Heart right ventricle (tissue), 16 donors: ENCODE results near the gene NPIPA7. TPM values are rescaled to one million over a fixed set of nuclear protein-coding genes. Genes with fewer than 3 reads are reported as not detected.
A peak's percentile ranks its signal among the peaks of the same experiment; 100 is the strongest.
"Not testable (repeated sequence)": the region's sequence is repeated elsewhere in the genome, so short reads cannot be mapped to it uniquely, and the experiment has no call there.

Experiments
- ATAC-seq, 8 donors: fragments of 200-7000 bp; cut with Tn5 transposase; one replicate each; pipeline ENCODE4 v1.9.1; 2020; ENCODE audit warnings: mild to moderate bottlenecking in 8 of 8, moderate library complexity in 8 of 8, moderate number of reproducible peaks in 1 of 8
- DNase-seq, 2 donors: peaks; one replicate each; pipeline ENCODE4 v3.0.0-alpha.2; 2020
- H3K27ac ChIP-seq, 10 donors: fragments of 200-600 bp; sonication (generic) in 2 of 10; one replicate each; pipeline versions ENCODE4 v1.5.0 to v1.8.0; 2020 to 2022; ENCODE audit warnings: mild to moderate bottlenecking in 3 of 10
- H3K27me3 ChIP-seq, 7 donors: fragments of 200-600 bp; one replicate each; pipeline ENCODE4 v1.8.0; 2021 to 2022; ENCODE audit warnings: mild to moderate bottlenecking in 2 of 7
- H3K36me3 ChIP-seq, 9 donors: fragments of 200-600 bp; sonication (generic) in 1 of 9; one replicate each; pipeline versions ENCODE4 v1.5.0 to v1.8.0; 2020 to 2022; ENCODE audit warnings: mild to moderate bottlenecking in 2 of 9
- H3K4me1 ChIP-seq, 9 donors: fragments of 200-600 bp; sonication (generic) in 1 of 9; one replicate each; pipeline versions ENCODE4 v1.5.0 to v1.8.0; 2020 to 2022; ENCODE audit warnings: mild to moderate bottlenecking in 4 of 9
- H3K4me3 ChIP-seq, 10 donors: fragments of 200-600 bp; sonication (generic) in 2 of 10; one replicate each; pipeline versions ENCODE4 v1.5.0 to v1.8.0; 2020 to 2022; ENCODE audit warnings: mild to moderate bottlenecking in 7 of 10, moderate library complexity in 2 of 10
- H3K9me3 ChIP-seq, 11 donors: fragments of 200-600 bp in 10 of 11; sonication (generic) in 2 of 11; one replicate each; pipeline versions ENCODE4 v1.5.0 to v1.8.0; 2013 to 2022; ENCODE audit warnings: mild to moderate bottlenecking in 2 of 11, control low read depth in 1 of 11, moderate library complexity in 1 of 11
- WGBS, 2 donors: extraction: QIAGEN DNeasy Blood & Tissue Kit; methylation state at CpG; one replicate each; pipeline ENCODE4 v1.1.7; 2013; ENCODE audit warnings: inconsistent platforms in 1 of 2; 5-methylcytosine and 5-hydroxymethylcytosine counted together
- intact Hi-C, 10 donors: fragments of 100-400 bp; cut with DNase I; formaldehyde crosslinking; loops; one replicate each; pipeline versions ENCODE4 v1.11.1 to v1.14.2; 2022
- long read RNA-seq, 3 donors: library from polyadenylated mRNA; unstranded; transcript quantifications; one replicate each; pipeline ENCODE4 v2.0.0, GENCODE V29; 2020 to 2021
- polyA plus RNA-seq, 2 donors: library from polyadenylated mRNA; stranded (reverse); fragments of 200-250 nt; gene quantifications; one replicate each; pipeline ENCODE4 v1.2.3, GENCODE V29; 2013
- total RNA-seq, 10 donors: library from RNA; stranded (reverse); fragmentation: NEBNext Ultra II Directional in 3 of 10; extraction: Animal tissue kit (Norgen Biotek cat#: 25700) in 3 of 10; gene quantifications; one replicate each; pipeline versions ENCODE4 v1.2.1 to v1.2.4, GENCODE V29; 2021 to 2023
- donor health status: Arrhythmogenic right ventricular cardiomyopathy.
- donor health status: ischemic (EF 13 %, LVEDD 7.1; RV severe dilation, severe dysfunction).
- donor health status: healthy with polysubstance abuse.
- donor health status: DM: no; HTN: yes; CAD: no.
- donor health status: DM: no; HTN: no; CAD: no.
- donor health status: ischemic (EF 25% LVEDD 6.9; RV normal size, moderate dysfunction).
- donor health status: ischemic (EF 25% LVEDD 5.7; RV mildly dilated, moderate dysfunction).
- donor health status: healthy.
- donor health status: DM: yes; HTN: yes; CAD: no.
- donor health status: Ischemic cardiomyopathy.
- donor health status: ischemic (EF 35%, LVEDD 5.7; RV mildly dilated, moderate dysfunction).
- donor health status: nonischemic (EF 11% LVEDD 7.7; RV severe dilation, severe dysfunction).
- donor health status: DM: yes; HTN: yes; CAD: no.
- donor health status: PGD.
- donor health status: ischemic (EF 29% LVEDD 5.4; RV normal size, mild dysfunction).
- donor health status: nonischemic (EF 23%, LVEDD 6.1; RV moderate dilation, normal function).

Gene NPIPA7
- total RNA-seq (1 to 10 TPM in 9 of 10 donors, under 1 TPM in 1; 0.89 to 5.1 (median 2.1) TPM), polyA plus RNA-seq (10 to 100 TPM in 1 of 2 donors, 1 to 10 TPM in 1; 2.9 to 17.8 TPM)
- long read RNA-seq, donor 1, partial matches to known transcripts: 1 of 1 reads
- long read RNA-seq, donor 1, other reads (novel, unspliced or antisense): 0 of 1 reads
- long read RNA-seq, donor 2: 0 reads
- long read RNA-seq, donor 3: 0 reads

- H3K9me3 ChIP-seq, H3K36me3 ChIP-seq, H3K4me1 ChIP-seq, DNase-seq, intact Hi-C loops, H3K4me3 ChIP-seq, ATAC-seq, H3K27ac ChIP-seq, H3K27me3 ChIP-seq: not testable (repeated sequence)
- no CpG with 5 or more reads among the region's 3 CpGs for WGBS, 2 donors
Measured at GRCh38 chr16:16378840-16379239, at the start of gene NPIPA7. Gene NPIPA7 (plus strand): TSS chr16:16379140. CDS start chr16:16379245, 105 bp downstream.

GRCh38 chr16:16331466-16331865 lies 47.5 kb upstream of the NPIPA7 start:
- 86 to 93% methylated on average over 10 to 13 of the region's 23 CpGs for WGBS, 2 donors
- DNase-seq, ATAC-seq, H3K4me1 ChIP-seq, H3K27ac ChIP-seq, H3K9me3 ChIP-seq, H3K4me3 ChIP-seq, H3K36me3 ChIP-seq, intact Hi-C loops, H3K27me3 ChIP-seq: not testable (repeated sequence)

- H3K4me1 ChIP-seq, H3K27me3 ChIP-seq, H3K27ac ChIP-seq, intact Hi-C loops, H3K4me3 ChIP-seq, DNase-seq, H3K36me3 ChIP-seq, ATAC-seq, H3K9me3 ChIP-seq: not testable (repeated sequence)
- 61 to 81% methylated on average over 8 to 11 of the region's 30 CpGs for WGBS, 2 donors
Measured at GRCh38 chr16:16357556-16357955, 21.4 kb upstream of the NPIPA7 start.

GRCh38 chr16:16358539-16359240 lies 20.2 kb upstream of the NPIPA7 start:
- H3K9me3 ChIP-seq, ATAC-seq, H3K27ac ChIP-seq, H3K4me3 ChIP-seq, intact Hi-C loops, H3K36me3 ChIP-seq, H3K4me1 ChIP-seq, H3K27me3 ChIP-seq: not testable (repeated sequence)
- peak in 1 of 2 donors; percentile 4 for DNase-seq
- WGBS, 2 donors: 71 to 89% methylated on average over 10 to 20 of the region's 40 CpGs

GRCh38 chr16:16363595-16363994 lies 15.3 kb upstream of the NPIPA7 start:
- H3K9me3 ChIP-seq, H3K4me3 ChIP-seq, H3K4me1 ChIP-seq, H3K27me3 ChIP-seq, H3K27ac ChIP-seq, intact Hi-C loops, H3K36me3 ChIP-seq: not testable (repeated sequence)
- 99% methylated on average over 8 of the region's 31 CpGs; no CpG with 5 or more reads in 1 of the 2 donors for WGBS, 2 donors
- DNase-seq (peak in 1 of 2 donors; percentile 4), ATAC-seq (peak in 1 of 8 donors; percentile 46)

- H3K4me3 ChIP-seq, H3K4me1 ChIP-seq, H3K9me3 ChIP-seq, intact Hi-C loops, H3K36me3 ChIP-seq, H3K27ac ChIP-seq, DNase-seq, H3K27me3 ChIP-seq: not testable (repeated sequence)
- WGBS, 2 donors: no CpG with 5 or more reads among the region's 39 CpGs
- ATAC-seq: peak in 3 of 8 donors; percentile 7 to 68 (median 14)
Measured at GRCh38 chr16:16364100-16364499, 14.8 kb upstream of the NPIPA7 start.

- H3K36me3 ChIP-seq, H3K4me1 ChIP-seq, intact Hi-C loops, H3K4me3 ChIP-seq, H3K27me3 ChIP-seq, DNase-seq, H3K9me3 ChIP-seq, H3K27ac ChIP-seq: not testable (repeated sequence)
- peak in 2 of 8 donors; percentile 29 to 36 for ATAC-seq
- WGBS, 2 donors: 80 to 82% methylated on average over 3 to 6 of the region's 28 CpGs
Measured at GRCh38 chr16:16364701-16365100, 14.2 kb upstream of the NPIPA7 start.

- peak in 4 of 8 donors; percentile 30 to 35 (median 32) for ATAC-seq
- H3K27ac ChIP-seq, DNase-seq, intact Hi-C loops, H3K36me3 ChIP-seq, H3K4me3 ChIP-seq, H3K4me1 ChIP-seq, H3K27me3 ChIP-seq, H3K9me3 ChIP-seq: not testable (repeated sequence)
- WGBS, 2 donors: 85 to 92% methylated on average over 18 to 20 of the region's 21 CpGs
Measured at GRCh38 chr16:16365319-16365718, 13.6 kb upstream of the NPIPA7 start.

- H3K4me1 ChIP-seq: not testable (repeated sequence)
Measured at GRCh38 chr16:16365851-16366250, 13.1 kb upstream of the NPIPA7 start.

GRCh38 chr16:16366552-16367284 lies 12.2 kb upstream of the NPIPA7 start:
- 96 to 97% methylated on average over 12 to 33 of the region's 54 CpGs for WGBS, 2 donors
- H3K36me3 ChIP-seq, H3K27ac ChIP-seq, H3K4me1 ChIP-seq, H3K9me3 ChIP-seq, intact Hi-C loops, H3K27me3 ChIP-seq, H3K4me3 ChIP-seq: not testable (repeated sequence)
- ATAC-seq (peak in 3 of 8 donors; percentile 40 to 49 (median 41)), DNase-seq (peak in 1 of 2 donors; percentile 6)

More at GRCh38 chr16:16365851-16366250, 13.1 kb upstream of the NPIPA7 start:
- DNase-seq, H3K27me3 ChIP-seq, intact Hi-C loops, H3K27ac ChIP-seq, H3K9me3 ChIP-seq, H3K36me3 ChIP-seq, H3K4me3 ChIP-seq: not testable (repeated sequence)
- ATAC-seq: peak in 1 of 8 donors; percentile 6
- 92 to 97% methylated on average over 2 to 9 of the region's 22 CpGs for WGBS, 2 donors

GRCh38 chr16:16367285-16367628 lies 11.7 kb upstream of the NPIPA7 start:
- H3K4me1 ChIP-seq, H3K27me3 ChIP-seq, H3K36me3 ChIP-seq, H3K27ac ChIP-seq, intact Hi-C loops, H3K9me3 ChIP-seq, H3K4me3 ChIP-seq, DNase-seq: not testable (repeated sequence)
- no CpG with 5 or more reads among the region's 23 CpGs for WGBS, 2 donors
- ATAC-seq: peak in 2 of 8 donors; percentile 42 to 44
